HG02938 (cell line): Measurements from ENCODE around the gene DDX6.
"Not testable (repeated sequence)": the region's sequence is repeated elsewhere in the genome, so short reads cannot be mapped to it uniquely, and the experiment has no call there.

Experiments
- ATAC-seq: cut with Tn5 transposase; IDR thresholded peaks from one replicate; pipeline ENCODE4 v1.9.1; 2021; ENCODE audit warnings: mild to moderate bottlenecking, moderate library complexity; ENCODE audit not compliant: unreplicated experiment

DDX6 gene

DNA sequence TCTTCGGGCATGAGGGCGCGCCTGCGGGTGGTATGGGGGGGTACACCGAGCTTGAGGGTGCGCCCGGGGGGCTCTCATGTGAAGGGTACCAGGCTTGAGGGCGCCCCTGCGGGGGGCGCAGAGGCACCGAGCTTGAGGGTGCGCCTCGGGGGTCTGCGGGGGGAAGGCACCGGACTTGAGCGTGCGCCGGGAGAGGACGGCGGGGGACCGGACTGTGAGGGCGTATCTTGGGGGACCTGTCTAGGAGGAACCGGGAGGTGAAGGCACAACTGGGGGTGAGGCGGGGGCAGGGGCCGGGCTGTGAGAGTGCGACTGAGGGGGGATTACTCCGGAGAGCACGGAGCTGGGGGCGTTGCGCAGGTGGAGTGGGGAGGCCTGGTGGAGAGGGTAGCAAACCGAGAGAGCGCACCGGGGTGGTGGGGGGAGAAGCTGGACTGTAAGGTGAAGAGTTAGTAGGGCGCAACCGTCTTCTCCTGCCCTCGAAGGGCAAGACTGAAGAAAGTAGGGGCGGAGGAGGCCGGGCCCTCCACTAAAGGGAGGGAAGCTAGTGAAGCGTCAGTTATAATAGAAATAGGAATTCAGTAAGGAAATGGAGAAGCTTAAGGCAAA lies 1.1 kb upstream of the DDX6 start:
- no peak for ATAC-seq

GRCh38 chr11:118790357-118791110 lies 430 bp downstream of the DDX6 start:
- ATAC-seq, result no peak

DNA sequence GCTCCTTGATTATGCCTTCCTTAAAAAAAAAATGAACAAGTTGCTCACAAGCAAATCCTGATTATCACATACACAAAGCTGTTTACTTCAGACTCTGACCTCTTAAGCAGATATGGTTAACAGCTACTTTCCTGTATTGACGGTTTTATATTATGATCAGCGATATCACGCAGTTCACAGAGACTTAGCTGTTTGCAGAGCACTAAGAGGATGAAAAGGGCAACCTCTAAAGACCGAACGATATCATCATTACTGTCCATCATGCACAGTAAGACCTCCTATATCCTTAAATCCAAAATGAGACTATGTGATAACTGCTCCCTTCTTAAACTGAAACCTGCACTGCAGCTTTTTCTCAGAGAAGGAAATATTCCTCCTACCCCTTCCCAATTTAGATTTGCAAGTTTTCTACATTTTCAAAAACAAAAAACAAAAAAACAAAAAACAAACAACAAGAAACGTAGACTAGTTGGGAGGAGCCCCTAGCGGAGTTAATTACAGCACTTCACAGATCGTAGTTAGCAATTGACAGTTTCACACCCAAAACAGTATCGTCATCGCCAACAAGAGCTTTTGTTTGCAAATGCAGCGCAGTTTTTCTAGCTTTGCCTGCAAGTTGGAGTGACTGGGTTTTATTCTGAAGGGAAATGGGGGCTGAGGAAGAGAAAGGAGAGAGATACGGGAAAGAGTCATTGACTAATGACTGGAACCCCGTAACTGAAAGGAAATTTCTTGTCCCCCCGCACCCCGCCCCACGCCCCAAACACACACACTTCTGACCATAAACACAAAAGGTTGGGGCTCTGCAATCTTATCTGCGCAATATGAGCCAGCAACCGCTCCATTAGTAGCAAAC lies 1.2 kb downstream of the DDX6 start:
- no peak for ATAC-seq

DNA sequence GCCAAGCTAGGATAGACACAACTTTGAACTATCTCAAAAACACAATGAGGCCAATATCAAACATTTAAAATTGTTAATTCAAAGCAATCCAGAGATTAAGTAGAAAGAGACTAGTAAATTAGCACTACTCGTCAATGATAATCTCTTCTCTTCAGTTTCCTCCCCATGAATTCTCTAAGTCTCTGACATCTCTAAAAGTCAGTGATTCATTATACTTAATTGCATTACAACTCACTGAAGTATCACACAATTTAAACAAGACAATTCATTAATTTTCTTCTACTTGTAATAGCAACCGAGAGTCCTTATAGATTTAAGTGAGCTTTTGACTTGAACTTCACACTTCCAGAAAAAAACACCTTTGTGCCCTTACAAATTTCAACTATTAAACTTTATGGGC lies 4.3 kb downstream of the DDX6 start:
- no peak for ATAC-seq

DNA sequence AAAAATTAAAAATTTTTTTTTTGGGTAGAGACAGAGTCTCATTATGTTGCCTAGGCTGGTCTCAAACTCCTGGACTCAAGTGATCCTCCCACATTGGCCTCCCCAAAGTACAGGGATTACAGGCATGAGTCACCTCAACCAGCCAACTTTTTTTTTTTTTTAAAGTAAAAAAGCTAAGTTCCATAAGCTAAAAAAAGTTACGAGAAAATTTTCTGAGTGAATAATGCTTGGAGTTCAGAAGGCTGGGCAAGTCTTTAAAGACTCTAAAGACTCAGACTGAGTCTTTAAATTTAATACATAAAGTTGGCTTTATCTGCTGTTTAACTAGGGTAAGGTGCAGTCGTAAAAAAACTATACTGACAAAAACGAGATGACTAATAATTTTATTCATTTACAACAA lies 5.6 kb downstream of the DDX6 start:
- ATAC-seq, result no peak

- no peak for ATAC-seq
Measured at GRCh38 chr11:118783724-118784495, 7.1 kb downstream of the DDX6 start.

DNA sequence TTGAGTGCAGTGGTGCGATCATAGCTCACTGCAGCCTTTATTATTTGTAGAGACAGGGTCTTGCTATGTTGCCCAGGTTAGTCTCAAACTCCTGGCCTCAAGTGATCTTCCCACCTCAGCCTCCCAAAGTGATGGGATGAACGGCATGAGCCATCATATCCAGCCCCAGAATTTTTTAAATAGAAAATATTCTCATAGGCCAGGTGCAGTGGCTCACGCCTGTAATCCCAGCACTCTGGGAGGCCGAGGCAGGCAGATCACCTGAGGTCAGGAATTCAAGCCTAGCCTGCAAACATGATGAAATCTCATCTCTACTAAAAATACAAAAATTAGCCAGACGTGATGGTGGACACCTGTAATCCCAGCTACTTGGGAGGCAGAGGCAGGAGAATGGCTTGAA lies 7.6 kb downstream of the DDX6 start:
- not testable (repeated sequence) for ATAC-seq

GRCh38 chr11:118778898-118779297 lies 12.1 kb downstream of the DDX6 start:
- ATAC-seq, result no peak

DNA sequence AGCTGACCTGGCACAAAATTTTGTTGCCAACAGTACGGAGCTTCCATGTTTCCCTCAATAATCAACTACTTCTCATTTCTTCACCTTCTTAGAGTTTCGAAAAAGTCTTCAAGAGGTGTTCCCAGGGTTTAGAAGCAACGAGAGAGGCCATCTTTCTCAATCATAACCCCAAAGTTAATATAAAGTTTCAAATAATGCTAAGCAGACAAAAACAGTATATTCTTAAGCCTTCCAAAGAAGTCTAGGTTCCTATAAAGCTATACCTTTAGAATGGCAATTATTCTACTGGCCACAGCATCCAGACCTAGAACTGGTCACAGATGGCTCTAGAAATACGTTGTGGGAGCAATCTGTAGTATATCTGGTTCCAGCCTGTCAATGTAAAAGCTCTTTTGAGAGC lies 16.9 kb downstream of the DDX6 start:
- no peak for ATAC-seq

DNA sequence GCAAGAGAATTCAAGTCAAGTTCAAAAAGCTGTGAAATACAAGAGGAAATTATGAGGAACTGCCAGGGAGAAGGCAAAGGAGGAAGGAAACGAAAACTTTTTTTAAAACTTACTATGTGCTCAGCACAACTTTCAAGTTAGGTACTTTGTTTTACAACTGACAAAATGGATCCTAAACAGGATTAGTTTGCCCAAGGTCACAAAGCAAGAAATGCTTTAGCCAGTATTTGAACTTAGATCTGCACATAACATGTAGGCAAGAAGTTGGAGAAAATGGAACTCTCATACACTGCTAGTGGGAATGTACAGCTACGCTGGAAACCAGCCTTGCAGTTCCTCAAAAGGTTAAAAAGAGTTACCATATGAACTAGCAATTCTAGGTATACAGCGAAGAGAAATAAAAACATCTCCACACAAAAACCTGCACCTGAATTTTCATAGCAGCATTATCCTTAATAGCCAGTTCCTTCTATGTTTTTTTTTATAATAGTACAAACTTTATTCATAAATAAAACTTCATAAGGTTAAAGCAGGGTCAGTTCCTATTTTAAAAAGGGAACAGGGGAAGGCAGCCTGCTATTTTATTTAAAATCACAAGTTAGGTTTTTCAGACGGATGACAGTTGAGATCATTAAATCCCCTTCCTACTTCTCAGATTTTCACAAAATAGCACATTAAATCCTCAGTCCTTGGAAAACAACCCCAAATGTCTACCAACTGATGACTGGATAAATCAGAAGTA lies 19.2 kb downstream of the DDX6 start:
- ATAC-seq, result no peak

GRCh38 chr11:118768690-118769089 lies 22.3 kb downstream of the DDX6 start:
- no peak for ATAC-seq

DNA sequence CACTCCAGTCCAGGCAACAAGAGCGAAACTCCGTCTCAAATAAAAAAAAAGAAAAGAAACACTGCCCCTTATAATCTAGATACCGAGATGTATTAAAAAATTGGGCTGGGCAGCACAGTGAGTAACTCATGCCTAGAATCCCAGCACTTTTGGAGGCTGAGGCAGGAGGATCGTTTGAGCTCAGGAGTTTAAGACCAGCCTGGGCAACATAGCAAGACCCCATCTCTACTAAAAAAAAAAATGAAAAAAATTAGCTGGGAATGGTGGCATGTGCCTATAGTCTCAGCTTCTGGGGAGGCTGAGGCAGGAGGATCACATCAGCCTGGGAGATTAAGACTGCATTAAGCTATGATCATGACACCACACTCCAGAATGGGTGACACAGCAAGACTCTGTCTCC lies 24.9 kb downstream of the DDX6 start:
- ATAC-seq, result no peak

DNA sequence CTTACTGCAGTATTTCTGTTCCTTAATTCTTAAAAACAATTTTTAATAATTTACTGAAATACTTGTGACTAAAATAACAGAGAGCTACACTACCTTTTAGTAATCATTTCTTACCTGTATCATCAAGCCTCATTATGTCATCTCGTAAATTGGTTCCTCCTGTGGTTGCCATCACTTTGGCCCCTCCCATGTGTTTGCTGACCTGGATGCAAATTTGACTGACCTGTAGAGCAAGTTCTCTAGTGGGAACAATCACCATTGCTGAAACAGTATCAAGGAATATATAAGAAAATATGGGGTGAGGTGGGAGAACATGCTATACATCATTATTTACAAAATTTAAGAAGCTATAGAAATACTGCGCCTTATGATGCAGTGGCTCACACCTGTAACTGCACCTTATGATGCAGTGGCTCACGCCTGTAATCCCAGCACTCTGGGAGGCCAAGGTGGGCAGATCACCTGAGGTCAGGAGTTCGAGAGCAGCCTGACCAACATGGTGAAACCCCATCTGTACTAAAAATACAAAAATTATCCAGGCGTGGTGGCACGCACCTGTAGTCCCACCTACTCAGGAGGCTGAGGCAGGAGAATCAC lies 25.8 kb downstream of the DDX6 start:
- not testable (repeated sequence) for ATAC-seq

DNA sequence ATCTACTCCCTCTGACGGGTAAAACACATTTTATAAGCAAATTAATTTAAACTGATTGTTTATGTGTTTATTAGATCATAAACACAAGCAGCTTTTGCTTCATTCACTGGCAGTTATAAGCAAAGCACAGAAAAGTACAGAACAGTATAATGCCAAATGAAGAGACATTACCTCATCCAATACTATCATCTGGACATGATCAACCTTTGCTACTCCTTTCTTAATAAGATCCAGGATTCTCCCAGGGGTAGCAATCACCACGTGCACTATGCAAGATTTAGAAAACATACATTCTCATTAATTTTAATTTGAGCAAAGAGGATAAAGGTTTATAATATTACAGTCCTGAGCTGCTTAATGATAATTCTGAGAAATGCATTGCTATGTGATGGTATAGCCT lies 27.9 kb downstream of the DDX6 start:
- no peak for ATAC-seq

- not testable (repeated sequence) for ATAC-seq
Measured at GRCh38 chr11:118761981-118762380, 29.0 kb downstream of the DDX6 start.

DNA sequence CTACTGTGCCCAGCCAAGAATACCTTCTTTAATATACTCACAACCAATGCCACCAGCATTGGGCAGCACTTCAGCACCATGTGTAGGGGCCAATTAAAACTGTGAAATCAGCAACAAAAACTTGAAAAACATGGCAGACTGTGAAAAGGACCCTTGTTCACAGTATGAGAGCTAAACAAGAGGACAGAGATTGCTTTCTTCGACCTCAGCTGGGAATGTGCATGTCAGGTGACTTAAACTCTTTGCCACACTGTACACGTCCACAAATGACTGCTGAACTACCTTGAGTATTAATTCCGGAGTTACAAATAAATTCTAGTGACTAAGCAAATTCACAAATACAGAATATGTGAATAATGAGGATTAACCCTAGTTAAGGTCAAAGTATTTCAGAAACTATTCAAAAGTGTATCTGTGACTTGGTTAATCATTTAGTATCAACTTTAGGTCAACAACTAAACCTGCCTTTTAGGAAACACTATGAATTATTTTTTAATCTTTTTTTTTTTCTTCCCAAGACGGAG lies 33.0 kb downstream of the DDX6 start:
- no peak for ATAC-seq

DNA sequence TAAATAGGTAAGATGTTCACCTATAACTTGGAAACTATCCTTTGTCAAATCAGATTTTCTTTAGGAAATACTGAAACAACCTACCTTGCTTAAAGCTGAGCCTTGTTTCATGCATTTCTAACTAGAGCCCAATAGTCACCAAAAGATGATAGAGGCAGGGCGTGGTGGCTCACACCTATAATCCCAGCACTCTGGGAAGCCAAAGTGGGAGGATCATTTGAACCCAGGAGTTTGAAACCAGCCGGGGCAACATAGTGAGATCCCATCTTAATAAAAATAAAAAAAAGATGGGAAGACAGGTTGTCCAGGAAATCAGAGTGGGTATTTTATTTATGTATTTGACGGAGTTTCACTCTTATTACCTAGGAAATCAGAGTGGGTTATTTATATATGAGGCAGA lies 38.3 kb downstream of the DDX6 start:
- ATAC-seq, result no peak

DNA sequence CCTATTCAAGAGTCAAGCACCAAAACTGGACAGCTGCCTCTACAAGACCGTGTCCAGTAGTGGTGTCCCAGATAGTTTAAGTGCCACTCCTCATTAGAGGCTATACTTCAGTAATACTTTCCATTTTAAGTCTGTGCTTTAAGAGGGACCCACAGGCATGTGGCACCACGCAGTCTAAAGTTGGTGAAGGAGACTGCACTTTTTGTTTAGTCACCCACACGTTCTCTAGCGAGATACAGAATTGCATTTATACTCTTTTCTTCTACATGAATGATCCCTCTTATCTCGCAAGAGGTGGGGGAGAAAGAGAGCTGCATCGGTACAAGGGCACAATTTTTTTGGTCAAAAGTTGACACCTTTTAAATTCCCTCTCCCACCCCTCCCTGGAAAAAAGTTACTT lies 41.5 kb downstream of the DDX6 start:
- no peak for ATAC-seq

DNA sequence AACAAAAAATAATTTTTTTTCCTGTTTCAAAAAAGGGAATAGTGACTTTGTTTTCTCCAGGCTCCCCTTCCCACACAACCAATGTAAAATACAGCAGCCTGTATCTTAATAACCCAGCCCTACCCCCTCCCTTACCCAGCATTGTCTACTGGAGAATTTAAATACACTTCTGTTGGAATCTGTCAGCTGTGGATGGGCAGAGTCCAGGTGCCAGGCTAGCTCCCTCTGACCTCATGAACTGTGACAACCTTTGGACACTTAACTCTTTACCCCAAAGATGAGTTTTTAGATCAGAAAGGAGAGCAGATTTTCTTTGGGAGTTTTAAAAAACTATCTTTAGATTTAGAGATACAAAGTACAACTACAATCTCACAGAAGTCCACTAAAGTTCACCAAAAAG lies 42.9 kb downstream of the DDX6 start:
- ATAC-seq, result no peak
